Measurements from ENCODE around the gene DPY19L1.
"Not testable (repeated sequence)": the region's sequence is repeated elsewhere in the genome, so short reads cannot be mapped to it uniquely, and the experiment has no call there.

Gene DPY19L1

GRCh38 chr7:34984140-34984539 is 53.1 kb downstream of the DPY19L1 start:
- DNase-seq, result not testable (repeated sequence)

- DNase-seq, result no peak
Measured at GRCh38 chr7:34982371-34983019, 54.8 kb downstream of the DPY19L1 start.

- DNase-seq, result not testable (repeated sequence)
Measured at GRCh38 chr7:34979124-34979523, 58.2 kb downstream of the DPY19L1 start.

- no peak for DNase-seq
Measured at GRCh38 chr7:34973400-34973760, 63.9 kb downstream of the DPY19L1 start.

GRCh38 chr7:34972739-34973399 is 64.4 kb downstream of the DPY19L1 start:
- DNase-seq, result not testable (repeated sequence)

- not testable (repeated sequence) for DNase-seq
Measured at GRCh38 chr7:34967818-34968217, 69.5 kb downstream of the DPY19L1 start.

GRCh38 chr7:34966504-34966903 is 70.8 kb downstream of the DPY19L1 start:
- DNase-seq, result not testable (repeated sequence)

GRCh38 chr7:34958021-34958420 is 79.3 kb downstream of the DPY19L1 start:
- no peak for DNase-seq

- no peak for DNase-seq
Measured at GRCh38 chr7:34952822-34953221, 84.5 kb downstream of the DPY19L1 start.

- DNase-seq, result no peak
Measured at GRCh38 chr7:34949361-34949760, 87.9 kb downstream of the DPY19L1 start.

GRCh38 chr7:34947427-34947826 is 89.9 kb downstream of the DPY19L1 start:
- DNase-seq, result not testable (repeated sequence)

- no peak for DNase-seq
Measured at GRCh38 chr7:34946486-34946885, 90.8 kb downstream of the DPY19L1 start.

- DNase-seq, result not testable (repeated sequence)
Measured at GRCh38 chr7:34945894-34946477, 91.3 kb downstream of the DPY19L1 start.

GRCh38 chr7:34939175-34939574 is 98.1 kb downstream of the DPY19L1 start:
- DNase-seq, result no peak

GRCh38 chr7:34935735-34936165 is 101.5 kb downstream of the DPY19L1 start:
- DNase-seq, result not testable (repeated sequence)

- DNase-seq, result no peak
Measured at GRCh38 chr7:34931739-34932138, 105.5 kb downstream of the DPY19L1 start.

GRCh38 chr7:34929783-34930182 is 107.5 kb downstream of the DPY19L1 start:
- DNase-seq, result not testable (repeated sequence)

GRCh38 chr7:34928560-34928959 is 108.7 kb downstream of the DPY19L1 start:
- no peak for DNase-seq

GRCh38 chr7:34928052-34928451 is 109.2 kb downstream of the DPY19L1 start:
- DNase-seq, result no peak

GRCh38 chr7:34920470-34920869 is 116.8 kb downstream of the DPY19L1 start:
- not testable (repeated sequence) for DNase-seq

- DNase-seq, result not testable (repeated sequence)
Measured at GRCh38 chr7:34919038-34919437, 118.2 kb downstream of the DPY19L1 start.

- DNase-seq, result not testable (repeated sequence)
Measured at GRCh38 chr7:34918198-34918861, 119.0 kb downstream of the DPY19L1 start.

GRCh38 chr7:34917515-34917914 is 119.8 kb downstream of the DPY19L1 start:
- DNase-seq, result not testable (repeated sequence)

- DNase-seq, result no peak
Measured at GRCh38 chr7:34916267-34916666, 121.0 kb downstream of the DPY19L1 start.

All from 8988T (cell line).